IPS-18a (cell line): ENCODE data around the gene USH1C.
A peak's percentile ranks its signal among the peaks of the same experiment; 100 is the strongest.

ENCODE experiments used
- H3K27ac ChIP-seq: one replicate; pipeline ENCODE4 v1.5.1; 2013; ENCODE audit warnings: low read length
- H3K27me3 ChIP-seq: one replicate; pipeline ENCODE4 v1.6.1; 2013; ENCODE audit warnings: mild to moderate bottlenecking, low read length; ENCODE audit not compliant: control insufficient read depth, insufficient read depth
- H3K36me3 ChIP-seq: one replicate; pipeline ENCODE4 v1.6.1; 2013; ENCODE audit warnings: low read depth, low read length; ENCODE audit not compliant: control insufficient read depth
- H3K4me1 ChIP-seq: one replicate; pipeline ENCODE4 v1.6.1; 2013; ENCODE audit warnings: low read depth, low read length; ENCODE audit not compliant: control insufficient read depth
- H3K4me3 ChIP-seq: one replicate; pipeline ENCODE4 v1.5.1; 2013; ENCODE audit warnings: low read length
- H3K9ac ChIP-seq: one replicate; pipeline ENCODE4 v1.6.1; 2013; ENCODE audit warnings: mild to moderate bottlenecking, low read length, moderate library complexity
- H3K9me3 ChIP-seq: one replicate; pipeline ENCODE4 v1.6.1; 2013; ENCODE audit warnings: low read depth, low read length; ENCODE audit not compliant: control insufficient read depth

The USH1C gene

GRCh38 chr11:17544181-17544622 is at the start of gene USH1C:
Gene USH1C, minus strand, starts transcription at chr11:17544416. Its CDS starts 109 bp downstream, at chr11:17544307.
- Histone ChIP-seq H3K36me3 (no peaks in the 10 kb centered on the region), H3K4me1 (peaks cover 9% of the 10 kb centered on the region), H3K27ac (no peak within 1 kb of the TSS), H3K9me3 (no peaks in the 10 kb centered on the region), H3K27me3 (peaks cover 27% of the 10 kb centered on the region), H3K9ac (peak within 1 kb of the TSS; percentile 19), H3K4me3 (peak within 1 kb of the TSS; percentile 64)

GRCh38 chr11:17593466-17594245 is 49.4 kb upstream of the USH1C start:
- H3K36me3 ChIP-seq, result no peaks in the 10 kb centered on the region
- H3K4me3 ChIP-seq, result no peak overlapping the region
- H3K9ac ChIP-seq, result no peak overlapping the region
- no peak overlapping the region for H3K27ac ChIP-seq
- H3K4me1 ChIP-seq, result no peaks in the 10 kb centered on the region
- H3K27me3 ChIP-seq, result no peaks in the 10 kb centered on the region
- no peaks in the 10 kb centered on the region for H3K9me3 ChIP-seq

- Histone ChIP-seq H3K4me3 (no peak overlapping the region), H3K9me3 (no peaks in the 10 kb centered on the region), H3K4me1 (no peaks in the 10 kb centered on the region), H3K36me3 (no peaks in the 10 kb centered on the region), H3K27ac (no peak overlapping the region), H3K27me3 (no peaks in the 10 kb centered on the region), H3K9ac (no peak overlapping the region)
Measured at GRCh38 chr11:17591293-17591692, 47.1 kb upstream of the USH1C start.

- no peaks in the 10 kb centered on the region for H3K27me3 ChIP-seq
- no peaks in the 10 kb centered on the region for H3K9me3 ChIP-seq
- H3K4me1 ChIP-seq, result no peaks in the 10 kb centered on the region
- no peak overlapping the region for H3K27ac ChIP-seq
- no peak overlapping the region for H3K4me3 ChIP-seq
- H3K9ac ChIP-seq, result no peak overlapping the region
- H3K36me3 ChIP-seq, result no peaks in the 10 kb centered on the region
Measured at GRCh38 chr11:17590463-17590862, 46.2 kb upstream of the USH1C start.

- H3K27me3 ChIP-seq, result no peaks in the 10 kb centered on the region
Measured at GRCh38 chr11:17588721-17589120, 44.5 kb upstream of the USH1C start.

GRCh38 chr11:17588166-17588565 is 44.0 kb upstream of the USH1C start:
- no peak overlapping the region for H3K9ac ChIP-seq
- no peak overlapping the region for H3K4me3 ChIP-seq
- no peaks in the 10 kb centered on the region for H3K4me1 ChIP-seq
- H3K9me3 ChIP-seq, result no peaks in the 10 kb centered on the region
- H3K27me3 ChIP-seq, result no peaks in the 10 kb centered on the region
- H3K36me3 ChIP-seq, result no peaks in the 10 kb centered on the region
- no peak overlapping the region for H3K27ac ChIP-seq

More at GRCh38 chr11:17588721-17589120, 44.5 kb upstream of the USH1C start:
- Histone ChIP-seq H3K9me3 (no peaks in the 10 kb centered on the region), H3K4me1 (no peaks in the 10 kb centered on the region), H3K27ac (no peak overlapping the region), H3K4me3 (no peak overlapping the region), H3K36me3 (no peaks in the 10 kb centered on the region), H3K9ac (no peak overlapping the region)

GRCh38 chr11:17585911-17586695 is 41.9 kb upstream of the USH1C start:
- no peaks in the 10 kb centered on the region for H3K9me3 ChIP-seq
- H3K4me1 ChIP-seq, result no peaks in the 10 kb centered on the region
- no peak overlapping the region for H3K9ac ChIP-seq
- H3K4me3 ChIP-seq, result no peak overlapping the region
- H3K27ac ChIP-seq, result no peak overlapping the region
- H3K36me3 ChIP-seq, result no peaks in the 10 kb centered on the region
- H3K27me3 ChIP-seq, result no peaks in the 10 kb centered on the region

GRCh38 chr11:17581732-17582053 is 37.5 kb upstream of the USH1C start:
- Histone ChIP-seq H3K36me3 (no peaks in the 10 kb centered on the region), H3K9ac (no peak overlapping the region), H3K4me1 (no peaks in the 10 kb centered on the region), H3K27ac (no peak overlapping the region), H3K9me3 (no peaks in the 10 kb centered on the region), H3K4me3 (no peak overlapping the region), H3K27me3 (no peaks in the 10 kb centered on the region)

GRCh38 chr11:17581036-17581731 is 37.0 kb upstream of the USH1C start:
- H3K36me3 ChIP-seq, result no peaks in the 10 kb centered on the region
- no peak overlapping the region for H3K27ac ChIP-seq
- H3K4me3 ChIP-seq, result no peak overlapping the region
- H3K9ac ChIP-seq, result no peak overlapping the region
- no peaks in the 10 kb centered on the region for H3K4me1 ChIP-seq
- no peaks in the 10 kb centered on the region for H3K27me3 ChIP-seq
- H3K9me3 ChIP-seq, result no peaks in the 10 kb centered on the region

- no peak overlapping the region for H3K4me3 ChIP-seq
- H3K9ac ChIP-seq, result no peak overlapping the region
- H3K36me3 ChIP-seq, result no peaks in the 10 kb centered on the region
- H3K4me1 ChIP-seq, result peaks cover 3% of the 10 kb centered on the region
- H3K27ac ChIP-seq, result no peak overlapping the region
- H3K9me3 ChIP-seq, result no peaks in the 10 kb centered on the region
- H3K27me3 ChIP-seq, result no peaks in the 10 kb centered on the region
Measured at GRCh38 chr11:17580271-17580670, 36.1 kb upstream of the USH1C start.

- Histone ChIP-seq H3K4me3 (no peak overlapping the region), H3K27ac (no peak overlapping the region), H3K27me3 (no peaks in the 10 kb centered on the region), H3K36me3 (no peaks in the 10 kb centered on the region), H3K9me3 (no peaks in the 10 kb centered on the region), H3K9ac (no peak overlapping the region), H3K4me1 (peaks cover 3% of the 10 kb centered on the region)
Measured at GRCh38 chr11:17579451-17579850, 35.2 kb upstream of the USH1C start.
